ENCODE data around the gene UGT1A10.
"Not testable (repeated sequence)": the region's sequence is repeated elsewhere in the genome, so short reads cannot be mapped to it uniquely, and the experiment has no call there.

The UGT1A10 gene

GRCh38 chr2:233747283-233747544 is 111.0 kb downstream of the UGT1A10 start:
- Mint-ChIP-seq H3K4me1 (ENCODE audit: low read depth) (no peaks in the 10 kb centered on the region), H3K4me3 (no peak overlapping the region), H3K36me3 (ENCODE audit: low read depth) (no peaks in the 10 kb centered on the region), H3K9me3 (peaks cover 29% of the 10 kb centered on the region), H3K27me3 (peaks cover 6% of the 10 kb centered on the region), H3K27ac (no peak overlapping the region)
- intact Hi-C loops (cut with micrococcal nuclease) = no loop called here

- H3K4me1 Mint-ChIP-seq (ENCODE audit: low read depth); H3K4me3 Mint-ChIP-seq; H3K27ac Mint-ChIP-seq; intact Hi-C loops (cut with micrococcal nuclease); H3K36me3 Mint-ChIP-seq (ENCODE audit: low read depth); H3K27me3 Mint-ChIP-seq: not testable (repeated sequence)
- H3K9me3 Mint-ChIP-seq = peaks cover 29% of the 10 kb centered on the region
These were observed 114.4 kb downstream of the UGT1A10 start for GRCh38 chr2:233750689-233751088.

GRCh38 chr2:233751212-233752009 is 115.2 kb downstream of the UGT1A10 start:
- H3K4me1 Mint-ChIP-seq (ENCODE audit: low read depth); H3K27ac Mint-ChIP-seq; H3K36me3 Mint-ChIP-seq (ENCODE audit: low read depth); intact Hi-C loops (cut with micrococcal nuclease); H3K4me3 Mint-ChIP-seq; H3K27me3 Mint-ChIP-seq: not testable (repeated sequence)
- peaks cover 29% of the 10 kb centered on the region for H3K9me3 Mint-ChIP-seq

GRCh38 chr2:233754872-233755611 is 118.8 kb downstream of the UGT1A10 start:
- peaks cover 2% of the 10 kb centered on the region for H3K27me3 Mint-ChIP-seq
- no peak overlapping the region for H3K27ac Mint-ChIP-seq
- peaks cover 21% of the 10 kb centered on the region for H3K9me3 Mint-ChIP-seq
- intact Hi-C loops (cut with micrococcal nuclease) = no loop called here
- H3K4me1 Mint-ChIP-seq (ENCODE audit: low read depth) = no peaks in the 10 kb centered on the region
- H3K36me3 Mint-ChIP-seq (ENCODE audit: low read depth) = no peaks in the 10 kb centered on the region
- no peak overlapping the region for H3K4me3 Mint-ChIP-seq

DNA sequence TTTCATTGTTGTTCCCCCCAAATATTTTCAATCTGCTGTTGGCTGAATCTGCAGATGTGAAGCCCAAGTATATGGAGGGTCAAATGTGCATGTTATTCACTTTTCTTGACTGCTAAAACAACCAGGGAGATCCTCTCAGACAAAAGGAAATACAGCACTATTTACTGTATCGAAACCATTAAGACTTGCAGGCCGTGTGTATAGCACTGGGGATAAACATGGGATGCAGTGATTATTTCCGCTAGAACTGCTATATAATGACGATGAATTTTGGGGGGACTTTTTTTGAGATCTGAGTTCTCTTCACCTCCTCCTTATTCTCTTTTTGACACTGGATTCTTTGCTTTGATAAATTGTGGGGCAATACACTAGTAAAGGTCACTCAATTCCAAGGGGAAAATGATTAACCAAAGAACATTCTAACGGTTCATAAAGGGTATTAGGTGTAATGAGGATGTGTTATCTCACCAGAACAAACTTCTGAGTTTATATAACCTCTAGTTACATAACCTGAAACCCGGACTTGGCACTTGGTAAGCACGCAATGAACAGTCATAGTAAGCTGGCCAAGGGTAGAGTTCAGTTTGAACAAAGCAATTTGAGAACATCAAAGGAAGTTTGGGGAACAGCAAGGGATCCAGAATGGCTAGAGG is 120.3 kb downstream of the UGT1A10 start:
- Mint-ChIP-seq H3K4me3 (no peak overlapping the region), H3K4me1 (ENCODE audit: low read depth) (no peaks in the 10 kb centered on the region), H3K27ac (no peak overlapping the region), H3K27me3 (peaks cover 2% of the 10 kb centered on the region), H3K36me3 (ENCODE audit: low read depth) (no peaks in the 10 kb centered on the region), H3K9me3 (peaks cover 6% of the 10 kb centered on the region)
- intact Hi-C loops (cut with micrococcal nuclease) = no loop called here

DNA sequence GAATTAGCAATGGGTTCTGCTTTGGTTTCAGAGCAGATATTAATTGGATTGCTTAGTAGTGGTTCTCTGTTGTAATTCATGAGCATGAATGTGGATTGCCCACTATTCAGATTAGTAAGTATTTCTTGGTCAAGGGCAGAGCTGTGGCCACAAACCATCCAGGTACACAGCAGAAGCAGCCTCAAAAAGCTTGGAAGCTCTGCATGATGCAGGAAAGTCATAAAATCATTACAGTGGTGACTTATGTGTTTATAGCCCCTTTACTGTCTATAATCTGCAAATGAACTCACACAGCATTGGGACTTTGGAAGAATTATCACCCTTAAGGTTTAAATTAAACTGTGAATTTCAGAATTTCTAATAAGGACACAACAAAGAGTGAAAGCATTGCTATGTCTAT is 121.9 kb downstream of the UGT1A10 start:
- Mint-ChIP-seq H3K36me3 (ENCODE audit: low read depth) (no peaks in the 10 kb centered on the region), H3K9me3 (no peaks in the 10 kb centered on the region), H3K27ac (no peak overlapping the region), H3K4me3 (no peak overlapping the region), H3K27me3 (peaks cover 2% of the 10 kb centered on the region), H3K4me1 (ENCODE audit: low read depth) (no peaks in the 10 kb centered on the region)
- intact Hi-C loops (cut with micrococcal nuclease) = no loop called here

DNA sequence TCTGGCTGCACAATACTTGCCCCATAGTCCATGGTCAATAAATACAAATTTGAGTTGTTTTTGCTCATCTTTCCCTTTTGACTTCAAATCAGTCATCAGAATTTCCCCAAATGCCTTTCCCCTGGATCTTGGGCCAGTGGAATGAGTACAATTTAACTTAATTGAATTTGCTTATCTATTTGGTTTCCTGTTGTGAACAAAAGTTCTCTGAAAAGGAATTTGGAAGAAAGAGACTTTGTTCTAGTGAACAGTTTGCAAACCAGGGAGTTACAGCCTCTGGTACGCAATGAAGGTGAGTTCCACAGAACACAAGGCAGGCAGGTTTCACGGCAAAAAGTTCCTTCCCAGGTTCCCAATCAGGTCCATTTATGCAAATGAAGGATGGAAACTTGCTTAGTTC is 122.6 kb downstream of the UGT1A10 start:
- Mint-ChIP-seq H3K36me3 (ENCODE audit: low read depth) (no peaks in the 10 kb centered on the region), H3K27me3 (peaks cover 4% of the 10 kb centered on the region), H3K9me3 (no peaks in the 10 kb centered on the region), H3K4me1 (ENCODE audit: low read depth) (no peaks in the 10 kb centered on the region), H3K4me3 (no peak overlapping the region), H3K27ac (no peak overlapping the region)
- intact Hi-C loops (cut with micrococcal nuclease) = no loop called here

DNA sequence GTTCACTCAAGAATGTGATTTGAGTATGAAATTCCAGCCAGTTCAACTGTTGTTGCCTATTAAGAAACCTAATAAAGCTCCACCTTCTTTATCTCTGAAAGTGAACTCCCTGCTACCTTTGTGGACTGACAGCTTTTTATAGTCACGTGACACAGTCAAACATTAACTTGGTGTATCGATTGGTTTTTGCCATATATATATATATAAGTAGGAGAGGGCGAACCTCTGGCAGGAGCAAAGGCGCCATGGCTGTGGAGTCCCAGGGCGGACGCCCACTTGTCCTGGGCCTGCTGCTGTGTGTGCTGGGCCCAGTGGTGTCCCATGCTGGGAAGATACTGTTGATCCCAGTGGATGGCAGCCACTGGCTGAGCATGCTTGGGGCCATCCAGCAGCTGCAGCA is 123.8 kb downstream of the UGT1A10 start, which contains the start of gene UGT1A1:
UGT1A1 (plus strand) TSS at position 228 of the 400 bp plus-strand sequence; CDS start at position 246, 18 bp downstream.
- intact Hi-C loops (cut with micrococcal nuclease) = no loop called here
- Mint-ChIP-seq H3K36me3 (ENCODE audit: low read depth) (no peaks in the 10 kb centered on the region), H3K9me3 (no peaks in the 10 kb centered on the region), H3K4me3 (no peak within 1 kb of the TSS), H3K27ac (no peak within 1 kb of the TSS), H3K4me1 (ENCODE audit: low read depth) (no peaks in the 10 kb centered on the region), H3K27me3 (peaks cover 7% of the 10 kb centered on the region)

GRCh38 chr2:233761040-233761769 is 125.0 kb downstream of the UGT1A10 start:
- peaks cover 3% of the 10 kb centered on the region for H3K9me3 Mint-ChIP-seq
- intact Hi-C loops (cut with micrococcal nuclease) = no loop called here
- no peaks in the 10 kb centered on the region for H3K36me3 Mint-ChIP-seq (ENCODE audit: low read depth)
- no peak overlapping the region for H3K4me3 Mint-ChIP-seq
- H3K27ac Mint-ChIP-seq = no peak overlapping the region
- H3K27me3 Mint-ChIP-seq = peaks cover 7% of the 10 kb centered on the region
- no peaks in the 10 kb centered on the region for H3K4me1 Mint-ChIP-seq (ENCODE audit: low read depth)

DNA sequence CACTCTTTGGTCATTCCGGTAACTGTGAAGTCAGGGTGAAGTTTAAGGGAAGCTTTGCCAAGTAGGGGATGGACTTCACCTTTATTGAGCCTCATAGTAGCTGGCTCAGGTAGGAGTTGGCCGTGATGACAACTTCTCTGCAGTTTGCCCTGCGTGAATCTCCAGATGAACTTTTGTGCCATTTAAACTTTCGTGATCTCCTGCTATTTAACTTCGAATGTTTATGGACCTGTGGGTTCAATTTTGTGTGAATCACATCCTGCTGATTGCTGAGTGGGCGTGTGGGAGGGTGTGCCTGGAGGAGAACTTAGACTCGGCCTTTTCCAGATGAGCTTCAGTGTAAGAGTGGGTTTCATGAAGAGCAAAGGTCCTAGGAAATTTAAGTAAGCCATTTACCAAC is 128.0 kb downstream of the UGT1A10 start:
- Mint-ChIP-seq H3K4me3 (no peak overlapping the region), H3K27me3 (peaks cover 7% of the 10 kb centered on the region), H3K27ac (no peak overlapping the region), H3K4me1 (ENCODE audit: low read depth) (no peaks in the 10 kb centered on the region), H3K9me3 (peaks cover 8% of the 10 kb centered on the region), H3K36me3 (ENCODE audit: low read depth) (no peaks in the 10 kb centered on the region)
- intact Hi-C loops (cut with micrococcal nuclease) = no loop called here

DNA sequence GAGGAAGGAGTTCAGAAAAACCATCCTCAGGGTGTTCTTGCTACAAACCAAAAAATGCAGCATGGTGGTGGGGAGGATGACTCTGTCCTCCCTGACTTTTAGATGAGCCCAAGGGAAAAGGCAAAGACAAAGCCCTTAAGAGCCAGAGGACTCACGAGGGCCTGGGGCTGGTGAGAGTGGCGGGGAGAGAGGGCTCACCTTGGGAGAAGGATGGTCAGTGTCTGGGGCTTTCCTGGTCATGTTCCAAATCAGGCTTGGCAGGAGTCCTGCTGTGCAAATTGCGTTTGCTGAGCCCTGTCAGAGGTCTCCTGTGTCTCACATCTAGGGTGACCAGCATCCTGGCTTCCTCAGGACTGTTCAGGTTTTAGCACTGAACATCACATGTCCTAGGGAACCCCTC is 128.5 kb downstream of the UGT1A10 start:
- peaks cover 8% of the 10 kb centered on the region for H3K9me3 Mint-ChIP-seq
- no peaks in the 10 kb centered on the region for H3K36me3 Mint-ChIP-seq (ENCODE audit: low read depth)
- intact Hi-C loops (cut with micrococcal nuclease) = no loop called here
- H3K27ac Mint-ChIP-seq = no peak overlapping the region
- H3K27me3 Mint-ChIP-seq = peaks cover 7% of the 10 kb centered on the region
- no peaks in the 10 kb centered on the region for H3K4me1 Mint-ChIP-seq (ENCODE audit: low read depth)
- H3K4me3 Mint-ChIP-seq = no peak overlapping the region

DNA sequence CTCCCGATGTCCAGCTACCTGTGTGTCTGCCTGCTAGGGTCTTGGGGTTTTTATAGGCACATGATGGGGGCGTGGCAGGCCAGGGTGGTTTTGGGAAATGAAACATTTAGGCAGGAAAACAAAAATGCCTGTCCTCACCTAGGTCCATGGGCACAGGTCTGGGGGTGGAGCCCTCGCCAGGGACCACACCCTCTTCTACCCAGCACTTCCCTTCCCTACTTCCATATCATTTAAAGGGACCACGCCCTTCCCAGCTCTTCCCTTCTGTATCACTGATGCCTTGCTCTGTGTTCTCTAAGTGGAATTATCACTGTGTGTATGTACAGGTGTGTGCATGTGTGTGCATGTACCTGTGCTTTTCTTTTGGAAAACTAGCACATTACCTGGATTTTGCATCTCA is 130.2 kb downstream of the UGT1A10 start:
- H3K4me3 Mint-ChIP-seq = no peak overlapping the region
- no peaks in the 10 kb centered on the region for H3K4me1 Mint-ChIP-seq (ENCODE audit: low read depth)
- H3K27me3 Mint-ChIP-seq = peaks cover 7% of the 10 kb centered on the region
- no peaks in the 10 kb centered on the region for H3K36me3 Mint-ChIP-seq (ENCODE audit: low read depth)
- peaks cover 8% of the 10 kb centered on the region for H3K9me3 Mint-ChIP-seq
- intact Hi-C loops (cut with micrococcal nuclease) = no loop called here
- H3K27ac Mint-ChIP-seq = no peak overlapping the region

- intact Hi-C loops (cut with micrococcal nuclease) = no loop called here
- Mint-ChIP-seq H3K27ac (no peak overlapping the region), H3K4me1 (ENCODE audit: low read depth) (no peaks in the 10 kb centered on the region), H3K27me3 (peaks cover 7% of the 10 kb centered on the region), H3K9me3 (peaks cover 8% of the 10 kb centered on the region), H3K4me3 (no peak overlapping the region), H3K36me3 (ENCODE audit: low read depth) (no peaks in the 10 kb centered on the region)
These were observed 131.8 kb downstream of the UGT1A10 start for GRCh38 chr2:233768076-233768475.

- H3K9me3 Mint-ChIP-seq = peaks cover 8% of the 10 kb centered on the region
- no peak overlapping the region for H3K4me3 Mint-ChIP-seq
- H3K36me3 Mint-ChIP-seq (ENCODE audit: low read depth) = no peaks in the 10 kb centered on the region
- H3K4me1 Mint-ChIP-seq (ENCODE audit: low read depth) = no peaks in the 10 kb centered on the region
- peaks cover 5% of the 10 kb centered on the region for H3K27me3 Mint-ChIP-seq
- H3K27ac Mint-ChIP-seq = no peak overlapping the region
- intact Hi-C loops (cut with micrococcal nuclease) = no loop called here
These were observed 133.0 kb downstream of the UGT1A10 start for GRCh38 chr2:233769260-233769659.

All from dendritic cell treated with granulocyte-macrophage colony-stimulating factor and Interleukin-4, amounts not matched to agents 40 ng/mL and 50 ng/mL, for 4 days (primary cell).